IPS-18c (cell line): ENCODE measurements around the gene FOCAD.
A peak's percentile ranks its signal among the peaks of the same experiment; 100 is the strongest.
"Not testable (repeated sequence)": the region's sequence is repeated elsewhere in the genome, so short reads cannot be mapped to it uniquely, and the experiment has no call there.

Experiments used
- H3K4me3 ChIP-seq: 2 replicates; pipeline ENCODE4 v1.7.0; 2013; ENCODE audit warnings: low read depth, mild to moderate bottlenecking, low read length, moderate library complexity; ENCODE audit not compliant: insufficient read depth
- H3K9me3 ChIP-seq: one replicate; pipeline ENCODE4 v1.6.1; 2013; ENCODE audit warnings: mild to moderate bottlenecking, low read length, moderate library complexity; ENCODE audit not compliant: control insufficient read depth, insufficient read depth

Gene FOCAD

GRCh38 chr9:20684035-20684874 is at the start of gene FOCAD:
Gene FOCAD (plus strand): TSS chr9:20684259. CDS start chr9:20715354, 31,095 bp downstream.
- Histone ChIP-seq H3K9me3 (no peaks in the 10 kb centered on the region), H3K4me3 (peak within 1 kb of the TSS; percentile 64)

- no peaks in the 10 kb centered on the region for H3K9me3 ChIP-seq
- H3K4me3 ChIP-seq = no peak overlapping the region
Measured at GRCh38 chr9:20634895-20635294, 49.2 kb upstream of the FOCAD start.

- Histone ChIP-seq H3K4me3 (no peak overlapping the region), H3K9me3 (no peaks in the 10 kb centered on the region)
Measured at GRCh38 chr9:20636888-20637440, 47.1 kb upstream of the FOCAD start.

GRCh38 chr9:20640331-20641187 is 43.5 kb upstream of the FOCAD start:
- Histone ChIP-seq H3K4me3 (no peak overlapping the region), H3K9me3 (no peaks in the 10 kb centered on the region)

GRCh38 chr9:20642045-20642444 is 42.0 kb upstream of the FOCAD start:
- no peak overlapping the region for H3K4me3 ChIP-seq
- no peaks in the 10 kb centered on the region for H3K9me3 ChIP-seq

GRCh38 chr9:20643660-20644059 is 40.4 kb upstream of the FOCAD start:
- H3K4me3 ChIP-seq = no peak overlapping the region
- no peaks in the 10 kb centered on the region for H3K9me3 ChIP-seq

GRCh38 chr9:20646656-20647055 is 37.4 kb upstream of the FOCAD start:
- H3K9me3 ChIP-seq = no peaks in the 10 kb centered on the region
- H3K4me3 ChIP-seq = no peak overlapping the region

- no peak overlapping the region for H3K4me3 ChIP-seq
Measured at GRCh38 chr9:20649381-20649780, 34.7 kb upstream of the FOCAD start.

GRCh38 chr9:20650313-20650712 is 33.7 kb upstream of the FOCAD start:
- H3K4me3 ChIP-seq = no peak overlapping the region
- no peaks in the 10 kb centered on the region for H3K9me3 ChIP-seq

More at GRCh38 chr9:20649381-20649780, 34.7 kb upstream of the FOCAD start:
- H3K9me3 ChIP-seq = no peaks in the 10 kb centered on the region

- Histone ChIP-seq H3K9me3 (no peaks in the 10 kb centered on the region), H3K4me3 (no peak overlapping the region)
Measured at GRCh38 chr9:20650750-20651299, 33.2 kb upstream of the FOCAD start.

GRCh38 chr9:20651939-20652338 is 32.1 kb upstream of the FOCAD start:
- Histone ChIP-seq H3K4me3 (no peak overlapping the region), H3K9me3 (no peaks in the 10 kb centered on the region)

- H3K9me3 ChIP-seq = not testable (repeated sequence)
- H3K4me3 ChIP-seq = peak overlapping the region; percentile 64; the same call in 1 of the 2 replicates
Measured at GRCh38 chr9:20658246-20658667, 25.8 kb upstream of the FOCAD start.

- no peaks in the 10 kb centered on the region for H3K9me3 ChIP-seq
- peak overlapping the region; percentile 64; the same call in 1 of the 2 replicates for H3K4me3 ChIP-seq
Measured at GRCh38 chr9:20658677-20659473, 25.2 kb upstream of the FOCAD start.

GRCh38 chr9:20659474-20659967 is 24.5 kb upstream of the FOCAD start:
- Histone ChIP-seq H3K4me3 (peak overlapping the region; percentile 64; the same call in 1 of the 2 replicates), H3K9me3 (no peaks in the 10 kb centered on the region)

GRCh38 chr9:20662156-20662555 is 21.9 kb upstream of the FOCAD start:
- no peak overlapping the region for H3K4me3 ChIP-seq
- no peaks in the 10 kb centered on the region for H3K9me3 ChIP-seq

GRCh38 chr9:20663133-20663532 is 20.9 kb upstream of the FOCAD start:
- no peaks in the 10 kb centered on the region for H3K9me3 ChIP-seq
- no peak overlapping the region for H3K4me3 ChIP-seq
